SK-N-SH (cell line): ENCODE measurements around the gene UMODL1. TPM values are rescaled to one million over a fixed set of nuclear protein-coding genes. Genes with fewer than 3 reads are reported as not detected.

Experiments
- CTCF ChIA-PET: fragments of 300-600, 350-600 bp; formaldehyde crosslinking; extraction: SDS; loops from one replicate; lab custom pipeline; 2021; lab: Yijun Ruan, JAX
- POLR2A ChIA-PET: fragments of 350-600 bp; sonication (Branson Sonifier 250); formaldehyde crosslinking; extraction: SDS; loops from one replicate; lab custom pipeline; 2020; ENCODE audit warnings: antibody characterized with exemption, inconsistent platforms; lab: Yijun Ruan, JAX
- DNase-seq: peaks from one replicate; pipeline ENCODE4 v3.0.0; 2012
- H2AFZ ChIP-seq: fragments of 200-600 bp; sonication (generic); 2 replicates; pipeline ENCODE4 v1.8.1; 2016; ENCODE audit warnings: antibody characterized with exemption, mild to moderate bottlenecking, low read depth
- H3F3A ChIP-seq: fragments of 200-600 bp; sonication (generic); replicated peaks from 2 replicates; pipeline ENCODE3; 2016; ENCODE audit warnings: antibody characterized with exemption, mild to moderate bottlenecking; ENCODE audit not compliant: insufficient read depth
- H3K27ac ChIP-seq, 2 experiments: fragments of 200-500 bp in 1 of 2; fragments of 200-600 bp in 1 of 2; sonication (Bioruptor generic) in 1 of 2; sonication (generic), shearing (Covaris generic) in 1 of 2; 2 replicates each; pipeline versions ENCODE4 v1.5.1 to v1.6.1; 2014 to 2016; ENCODE audit warnings: low read depth in 2 of 2, inconsistent platforms in 1 of 2, low read length in 1 of 2, mild to moderate bottlenecking in 1 of 2, mixed read lengths in 1 of 2
- H3K27me3 ChIP-seq: fragments of 200-600 bp; sonication (generic), shearing (Covaris generic); 2 replicates; pipeline ENCODE4 v1.6.1; 2016; ENCODE audit warnings: mixed run types; ENCODE audit not compliant: insufficient read depth
- H3K36me3 ChIP-seq, 2 experiments: fragments of 200-500 bp in 1 of 2; fragments of 200-600 bp in 1 of 2; sonication (Bioruptor generic) in 1 of 2; sonication (generic) in 1 of 2; replicated peaks in 1 of 2; 2 replicates each; pipeline versions ENCODE3 to v1.5.1; 2014 to 2016; ENCODE audit warnings: low read length in 1 of 2, mild to moderate bottlenecking in 1 of 2; ENCODE audit not compliant: insufficient read depth in 2 of 2, control insufficient read depth in 1 of 2
- H3K4me1 ChIP-seq, 2 experiments: fragments of 200-500 bp in 1 of 2; fragments of 200-600 bp in 1 of 2; sonication (Bioruptor generic) in 1 of 2; sonication (generic), shearing (Covaris generic) in 1 of 2; 2 replicates each; pipeline versions ENCODE4 v1.5.1 to v1.6.1; 2014 to 2016; ENCODE audit warnings: low read depth in 1 of 2, low read length in 1 of 2, mixed run types in 1 of 2; ENCODE audit not compliant: insufficient read depth in 2 of 2, control insufficient read depth in 1 of 2
- H3K4me2 ChIP-seq: fragments of 200-600 bp; sonication (generic), shearing (Covaris generic); 2 replicates; pipeline ENCODE4 v1.6.1; 2017; ENCODE audit warnings: mixed run types
- H3K4me3 ChIP-seq, 2 experiments: fragments of 200-500 bp in 1 of 2; fragments of 200-600 bp in 1 of 2; sonication (Bioruptor generic) in 1 of 2; sonication (generic), shearing (Covaris generic) in 1 of 2; 2 replicates each; pipeline versions ENCODE4 v1.5.1 to v1.8.1; 2014 to 2016; ENCODE audit warnings: low read depth in 2 of 2, inconsistent platforms in 1 of 2, low read length in 1 of 2, mild to moderate bottlenecking in 1 of 2, mixed read lengths in 1 of 2, moderate library complexity in 1 of 2
- H3K79me2 ChIP-seq: fragments of 200-600 bp; sonication (generic); 2 replicates; pipeline ENCODE4 v1.8.1; 2017; ENCODE audit warnings: mild to moderate bottlenecking; ENCODE audit not compliant: insufficient read depth
- H3K9ac ChIP-seq: fragments of 200-600 bp; sonication (generic); 2 replicates; pipeline ENCODE4 v1.6.1; 2017; ENCODE audit warnings: mixed run types
- H3K9me2 ChIP-seq: fragments of 200-600 bp; sonication (generic); 2 replicates; pipeline ENCODE4 v1.6.1; 2017; ENCODE audit warnings: mixed run types
- H3K9me3 ChIP-seq: fragments of 200-600 bp; sonication (generic); 2 replicates; pipeline ENCODE4 v1.6.1; 2017; ENCODE audit warnings: mixed run types, mild to moderate bottlenecking, moderate library complexity
- H4K20me1 ChIP-seq: fragments of 200-600 bp; sonication (generic); 2 replicates; pipeline ENCODE4 v1.6.1; 2017; ENCODE audit warnings: mild to moderate bottlenecking, mixed run types; ENCODE audit not compliant: insufficient read depth
- CTCF ChIP-seq: fragments of 200-600 bp; sonication (generic); IDR thresholded peaks from 2 replicates; pipeline ENCODE4 v1.6.1; 2017; ENCODE audit warnings: antibody characterized with exemption, mild to moderate bottlenecking, moderate library complexity
- ELF1 ChIP-seq: IDR thresholded peaks from 2 replicates; pipeline ENCODE4 v1.4.0; 2012
- GABPA ChIP-seq: IDR thresholded peaks from 2 replicates; pipeline ENCODE4 v1.4.0; 2012; ENCODE audit warnings: low read depth, mild to moderate bottlenecking
- MEF2A ChIP-seq: IDR thresholded peaks from 2 replicates; pipeline ENCODE4 v1.4.0; 2012; ENCODE audit warnings: low read depth, borderline replicate concordance
- MXI1 ChIP-seq: IDR thresholded peaks from 2 replicates; pipeline ENCODE4 v1.6.1; 2012; ENCODE audit warnings: mild to moderate bottlenecking, low read depth, low read length, improper control_type of control experiment
- NFIC ChIP-seq: IDR thresholded peaks from 2 replicates; pipeline ENCODE4 v1.4.0; 2012; ENCODE audit warnings: borderline replicate concordance
- NRF1 ChIP-seq: IDR thresholded peaks from 2 replicates; pipeline ENCODE4 v1.6.1; 2012; ENCODE audit warnings: low read depth, mild to moderate bottlenecking, low read length
- RFX5 ChIP-seq: IDR thresholded peaks from 2 replicates; pipeline ENCODE4 v1.6.1; 2012; ENCODE audit warnings: mild to moderate bottlenecking, improper control_type of control experiment, low read length
- RXRA ChIP-seq: IDR thresholded peaks from 2 replicates; pipeline ENCODE4 v1.4.0; 2012; ENCODE audit warnings: low read depth, mild to moderate bottlenecking, borderline replicate concordance
- TEAD4 ChIP-seq: IDR thresholded peaks from 2 replicates; pipeline ENCODE4 v1.4.0; 2012; ENCODE audit warnings: mild to moderate bottlenecking, borderline replicate concordance; ENCODE audit not compliant: insufficient read depth
- USF1 ChIP-seq: IDR thresholded peaks from 2 replicates; pipeline ENCODE4 v1.4.0; 2012; ENCODE audit warnings: low read depth, borderline replicate concordance
- WGBS: methylation state at CpG from one replicate; pipeline ENCODE4 v1.1.6; 2017; ENCODE audit warnings: low lambda C conversion rate; 5-methylcytosine and 5-hydroxymethylcytosine counted together
- polyA plus RNA-seq, 3 experiments: library from polyadenylated mRNA; depleted of rRNA; stranded (reverse); fragments of >200 nt; gene quantifications; 2 replicates each; pipeline ENCODE4 v1.2.3, GENCODE V29; 2012
- TF ChIP-seq, protein P1 (sequence below): IDR thresholded peaks from 2 replicates; pipeline ENCODE4; 2012

The UMODL1 gene
- polyA plus RNA-seq, 1 of the 3 experiments (the other 2 are of a cell fraction), result not detected

- CTCF ChIA-PET, result interaction anchor here (2.6 kb wide), 1 partner anchor 15 kb away, joined by 12 read pairs; no protein-coding TSS in a partner anchor
- no peak overlapping the region for H3K4me3 ChIP-seq
- H3K9me2 ChIP-seq, result no peaks in the 10 kb centered on the region
- no peak overlapping the region for H3K27ac ChIP-seq
- no peaks in the 10 kb centered on the region for H3K9me3 ChIP-seq
- no peak overlapping the region for H3K4me2 ChIP-seq
- H3K9ac ChIP-seq, result no peak overlapping the region
- no peaks in the 10 kb centered on the region for H4K20me1 ChIP-seq
- peaks cover 7% of the 10 kb centered on the region for H3F3A ChIP-seq
- H3K4me1 ChIP-seq, result peaks cover 0 to 8% of the 10 kb centered on the region in 2 experiments; a peak in 2 of 4 replicates
- no peak for TF ChIP-seq TEAD4
- no peaks in the 10 kb centered on the region for H3K79me2 ChIP-seq
- POLR2A ChIA-PET, result interaction anchor here (0.6 kb wide), 1 partner anchor 10 kb away, joined by 3 read pairs; no protein-coding TSS in a partner anchor
- no peak overlapping the region for H2AFZ ChIP-seq
- WGBS, result 69% methylated on average over 6 of the region's 6 CpGs
- DNase-seq, result no peak
- H3K27me3 ChIP-seq, result no peaks in the 10 kb centered on the region
- no peaks in the 10 kb centered on the region for H3K36me3 ChIP-seq
These were observed 31.0 kb downstream of the UMODL1 start for GRCh38 chr21:42102076-42102475.

DNA sequence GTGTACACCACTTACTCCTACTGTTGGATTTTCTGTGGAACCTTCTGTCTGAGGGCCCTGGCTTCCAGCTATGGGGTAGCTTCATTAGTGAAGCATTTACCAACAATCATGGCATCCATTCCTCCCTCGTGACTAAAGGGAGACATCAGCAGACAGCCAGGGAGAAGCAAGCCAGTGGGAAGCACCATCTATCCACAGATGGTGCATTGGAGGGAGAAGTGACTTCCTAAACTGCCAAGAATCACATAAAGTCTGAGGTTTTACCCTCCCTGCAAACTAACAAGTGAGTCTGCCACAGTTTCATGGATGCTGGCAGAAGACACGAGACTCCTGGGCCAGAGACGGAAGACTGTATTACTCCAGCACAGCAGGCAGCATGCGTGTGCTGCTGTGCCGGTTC, 31.4 kb downstream of the UMODL1 start:
- 65% methylated on average over 5 of the region's 5 CpGs for WGBS

GRCh38 chr21:42102991-42103390, 31.9 kb downstream of the UMODL1 start:
- CTCF ChIA-PET, result interaction anchor here (2.3 to 2.6 kb wide), 2 partner anchors 14 to 286 kb away, joined by 11 to 12 read pairs; no protein-coding TSS in a partner anchor
- Histone ChIP-seq H3F3A (peaks cover 7% of the 10 kb centered on the region), H3K9me2 (no peaks in the 10 kb centered on the region), H3K9ac (no peak overlapping the region), H4K20me1 (no peaks in the 10 kb centered on the region), H2AFZ (no peak overlapping the region), H3K79me2 (no peaks in the 10 kb centered on the region), H3K27ac (no peak overlapping the region), H3K27me3 (no peaks in the 10 kb centered on the region), H3K36me3 (no peaks in the 10 kb centered on the region), H3K4me1 (peaks cover 0 to 4% of the 10 kb centered on the region in 2 experiments; a peak in 1 of 4 replicates), H3K4me2 (no peak overlapping the region), H3K4me3 (no peak overlapping the region), H3K9me3 (no peaks in the 10 kb centered on the region)
- no peak for TF ChIP-seq RFX5
- TF ChIP-seq, protein P1, sequence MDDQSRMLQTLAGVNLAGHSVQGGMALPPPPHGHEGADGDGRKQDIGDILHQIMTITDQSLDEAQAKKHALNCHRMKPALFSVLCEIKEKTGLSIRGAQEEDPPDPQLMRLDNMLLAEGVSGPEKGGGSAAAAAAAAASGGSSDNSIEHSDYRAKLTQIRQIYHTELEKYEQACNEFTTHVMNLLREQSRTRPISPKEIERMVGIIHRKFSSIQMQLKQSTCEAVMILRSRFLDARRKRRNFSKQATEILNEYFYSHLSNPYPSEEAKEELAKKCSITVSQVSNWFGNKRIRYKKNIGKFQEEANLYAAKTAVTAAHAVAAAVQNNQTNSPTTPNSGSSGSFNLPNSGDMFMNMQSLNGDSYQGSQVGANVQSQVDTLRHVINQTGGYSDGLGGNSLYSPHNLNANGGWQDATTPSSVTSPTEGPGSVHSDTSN, result no peak
- no peak for TF ChIP-seq ELF1
- no peak for TF ChIP-seq USF1
- no peak for TF ChIP-seq MXI1
- TF ChIP-seq NFIC, result no peak
- no peak for TF ChIP-seq RXRA
- no peak for TF ChIP-seq GABPA
- TF ChIP-seq MEF2A, result no peak
- no peak for DNase-seq
- 65% methylated on average over 1 of the region's 1 CpG for WGBS
- POLR2A ChIA-PET, result no interaction called here

More for the DNA sequence above, 31.4 kb downstream of the UMODL1 start:
- TF ChIP-seq RFX5 (no peak), NRF1 (no peak), CTCF (no peak)
- H3K4me1 ChIP-seq, result peaks cover 0 to 6% of the 10 kb centered on the region in 2 experiments; a peak in 2 of 4 replicates
- H3K27me3 ChIP-seq, result no peaks in the 10 kb centered on the region
- H3K79me2 ChIP-seq, result no peaks in the 10 kb centered on the region
- ChIA-PET POLR2A (interaction anchor here (0.6 kb wide), 1 partner anchor 10 kb away, joined by 3 read pairs; no protein-coding TSS in a partner anchor), CTCF (interaction anchor here (2.3 to 2.6 kb wide), 2 partner anchors 15 to 286 kb away, joined by 11 to 12 read pairs; no protein-coding TSS in a partner anchor)
- H3F3A ChIP-seq, result peaks cover 7% of the 10 kb centered on the region
- no peak overlapping the region for H3K4me3 ChIP-seq
- no peak overlapping the region for H2AFZ ChIP-seq
- H3K9ac ChIP-seq, result no peak overlapping the region
- no peak overlapping the region for H3K4me2 ChIP-seq
- no peaks in the 10 kb centered on the region for H3K9me2 ChIP-seq
- H3K27ac ChIP-seq, result no peak overlapping the region
- no peaks in the 10 kb centered on the region for H4K20me1 ChIP-seq
- H3K36me3 ChIP-seq, result no peaks in the 10 kb centered on the region
- DNase-seq, result no peak
- no peaks in the 10 kb centered on the region for H3K9me3 ChIP-seq
